Thyroid gland (tissue), 4 donors: ENCODE results near the gene CRY1.

ENCODE experiments used
- POLR2A ChIP-seq, 2 donors: fragments of 450-650 bp; IDR thresholded peaks; one replicate each; pipeline ENCODE4 v1.6.1; 2017; ENCODE audit warnings: antibody characterized with exemption in 2 of 2, mild to moderate bottlenecking in 2 of 2, moderate library complexity in 1 of 2
- TF ChIP-seq, protein P1 (sequence below), 6 experiments: fragments of 200-600 bp in 3 of 6; fragments of 450-650 bp in 3 of 6; sonication (generic) in 3 of 6; IDR thresholded peaks; one replicate each; pipeline ENCODE4 v1.5.1; 2016 to 2019; ENCODE audit warnings: antibody characterized with exemption in 6 of 6, mild to moderate bottlenecking in 2 of 6, inconsistent platforms in 1 of 6, moderate library complexity in 1 of 6

GRCh38 chr12:107031061-107031460 lies 62.3 kb downstream of the CRY1 start:
- peak in 1 of 2 donors; percentile 13 for TF ChIP-seq POLR2A (IDR thresholded peaks at IDR 0.05)
- TF ChIP-seq, protein P1, sequence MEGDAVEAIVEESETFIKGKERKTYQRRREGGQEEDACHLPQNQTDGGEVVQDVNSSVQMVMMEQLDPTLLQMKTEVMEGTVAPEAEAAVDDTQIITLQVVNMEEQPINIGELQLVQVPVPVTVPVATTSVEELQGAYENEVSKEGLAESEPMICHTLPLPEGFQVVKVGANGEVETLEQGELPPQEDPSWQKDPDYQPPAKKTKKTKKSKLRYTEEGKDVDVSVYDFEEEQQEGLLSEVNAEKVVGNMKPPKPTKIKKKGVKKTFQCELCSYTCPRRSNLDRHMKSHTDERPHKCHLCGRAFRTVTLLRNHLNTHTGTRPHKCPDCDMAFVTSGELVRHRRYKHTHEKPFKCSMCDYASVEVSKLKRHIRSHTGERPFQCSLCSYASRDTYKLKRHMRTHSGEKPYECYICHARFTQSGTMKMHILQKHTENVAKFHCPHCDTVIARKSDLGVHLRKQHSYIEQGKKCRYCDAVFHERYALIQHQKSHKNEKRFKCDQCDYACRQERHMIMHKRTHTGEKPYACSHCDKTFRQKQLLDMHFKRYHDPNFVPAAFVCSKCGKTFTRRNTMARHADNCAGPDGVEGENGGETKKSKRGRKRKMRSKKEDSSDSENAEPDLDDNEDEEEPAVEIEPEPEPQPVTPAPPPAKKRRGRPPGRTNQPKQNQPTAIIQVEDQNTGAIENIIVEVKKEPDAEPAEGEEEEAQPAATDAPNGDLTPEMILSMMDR (IDR thresholded peaks at IDR 0.05) = no peak
